Measurements from ENCODE around the gene ZBTB34.
A peak's percentile ranks its signal among the peaks of the same experiment; 100 is the strongest.
"Not testable (repeated sequence)": the region's sequence is repeated elsewhere in the genome, so short reads cannot be mapped to it uniquely, and the experiment has no call there.

The ZBTB34 gene

GRCh38 chr9:126860077-126860756, at the start of gene ZBTB34:
ZBTB34 (plus strand) TSS chr9:126860639; CDS start chr9:126879400, 18,761 bp downstream.
- no peaks in the 10 kb centered on the region for H3K9me3 ChIP-seq (ENCODE audit: low read length)
- no peak within 1 kb of the TSS for H3K9ac ChIP-seq (ENCODE audit: low read length)
- peaks cover 41% of the 10 kb centered on the region for H3K4me1 ChIP-seq (ENCODE audit: insufficient read depth, low read length)
- peaks cover 9% of the 10 kb centered on the region for H3K36me3 ChIP-seq (ENCODE audit: insufficient read depth, low read length)
- H3K27ac ChIP-seq (ENCODE audit: low read depth, low read length): peak within 1 kb of the TSS; percentile 74
- H3K4me3 ChIP-seq (ENCODE audit: low read depth in 1 of 2, low read length in 2 of 2): peak within 1 kb of the TSS; percentile 81 to 85
- H3K27me3 ChIP-seq (ENCODE audit: control insufficient read depth in 1 of 2, insufficient read depth in 2 of 2, low read length in 2 of 2): no peaks in the 10 kb centered on the region

GRCh38 chr9:126813072-126813471, 47.4 kb upstream of the ZBTB34 start:
- Histone ChIP-seq H3K9me3 (ENCODE audit: low read length) (no peaks in the 10 kb centered on the region), H3K4me3 (ENCODE audit: low read depth in 1 of 2, low read length in 2 of 2) (no peak overlapping the region), H3K9ac (ENCODE audit: low read length) (no peak overlapping the region), H3K27me3 (ENCODE audit: control insufficient read depth in 1 of 2, insufficient read depth in 2 of 2, low read length in 2 of 2) (no peaks in the 10 kb centered on the region), H3K4me1 (ENCODE audit: insufficient read depth, low read length) (no peaks in the 10 kb centered on the region), H3K36me3 (ENCODE audit: insufficient read depth, low read length) (peaks cover 22% of the 10 kb centered on the region), H3K27ac (ENCODE audit: low read depth, low read length) (no peak overlapping the region)

GRCh38 chr9:126814091-126814490, 46.3 kb upstream of the ZBTB34 start:
- Histone ChIP-seq H3K27me3 (ENCODE audit: control insufficient read depth in 1 of 2, insufficient read depth in 2 of 2, low read length in 2 of 2) (no peaks in the 10 kb centered on the region), H3K4me1 (ENCODE audit: insufficient read depth, low read length) (no peaks in the 10 kb centered on the region), H3K36me3 (ENCODE audit: insufficient read depth, low read length) (peaks cover 17% of the 10 kb centered on the region), H3K9me3 (ENCODE audit: low read length) (peaks cover 5% of the 10 kb centered on the region), H3K4me3 (ENCODE audit: low read depth in 1 of 2, low read length in 2 of 2) (no peak overlapping the region), H3K27ac (ENCODE audit: low read depth, low read length) (no peak overlapping the region), H3K9ac (ENCODE audit: low read length) (no peak overlapping the region)

- not testable (repeated sequence) for H3K4me3 ChIP-seq (ENCODE audit: low read depth in 1 of 2, low read length in 2 of 2); H3K36me3 ChIP-seq (ENCODE audit: insufficient read depth, low read length); H3K27me3 ChIP-seq (ENCODE audit: control insufficient read depth in 1 of 2, insufficient read depth in 2 of 2, low read length in 2 of 2); H3K9ac ChIP-seq (ENCODE audit: low read length); H3K4me1 ChIP-seq (ENCODE audit: insufficient read depth, low read length); H3K27ac ChIP-seq (ENCODE audit: low read depth, low read length); H3K9me3 ChIP-seq (ENCODE audit: low read length)
These were observed 42.8 kb upstream of the ZBTB34 start for GRCh38 chr9:126817615-126818014.

GRCh38 chr9:126818482-126818881, 42.0 kb upstream of the ZBTB34 start:
- no peak overlapping the region for H3K9ac ChIP-seq (ENCODE audit: low read length)
- H3K27me3 ChIP-seq (ENCODE audit: control insufficient read depth in 1 of 2, insufficient read depth in 2 of 2, low read length in 2 of 2): no peaks in the 10 kb centered on the region
- peaks cover 4% of the 10 kb centered on the region for H3K4me1 ChIP-seq (ENCODE audit: insufficient read depth, low read length)
- no peaks in the 10 kb centered on the region for H3K36me3 ChIP-seq (ENCODE audit: insufficient read depth, low read length)
- H3K4me3 ChIP-seq (ENCODE audit: low read depth in 1 of 2, low read length in 2 of 2): no peak overlapping the region
- no peak overlapping the region for H3K27ac ChIP-seq (ENCODE audit: low read depth, low read length)
- H3K9me3 ChIP-seq (ENCODE audit: low read length): peaks cover 5% of the 10 kb centered on the region

GRCh38 chr9:126819482-126819881, 41.0 kb upstream of the ZBTB34 start:
- H3K4me3 ChIP-seq (ENCODE audit: low read depth in 1 of 2, low read length in 2 of 2): no peak overlapping the region
- H3K4me1 ChIP-seq (ENCODE audit: insufficient read depth, low read length): peaks cover 4% of the 10 kb centered on the region
- H3K27me3 ChIP-seq (ENCODE audit: control insufficient read depth in 1 of 2, insufficient read depth in 2 of 2, low read length in 2 of 2): no peaks in the 10 kb centered on the region
- H3K9ac ChIP-seq (ENCODE audit: low read length): no peak overlapping the region
- peaks cover 5% of the 10 kb centered on the region for H3K9me3 ChIP-seq (ENCODE audit: low read length)
- no peak overlapping the region for H3K27ac ChIP-seq (ENCODE audit: low read depth, low read length)
- H3K36me3 ChIP-seq (ENCODE audit: insufficient read depth, low read length): no peaks in the 10 kb centered on the region

GRCh38 chr9:126822278-126822677, 38.2 kb upstream of the ZBTB34 start:
- peaks cover 5% of the 10 kb centered on the region for H3K9me3 ChIP-seq (ENCODE audit: low read length)
- H3K36me3 ChIP-seq (ENCODE audit: insufficient read depth, low read length): no peaks in the 10 kb centered on the region
- H3K9ac ChIP-seq (ENCODE audit: low read length): no peak overlapping the region
- H3K4me3 ChIP-seq (ENCODE audit: low read depth in 1 of 2, low read length in 2 of 2): no peak overlapping the region
- peaks cover 4% of the 10 kb centered on the region for H3K4me1 ChIP-seq (ENCODE audit: insufficient read depth, low read length)
- no peak overlapping the region for H3K27ac ChIP-seq (ENCODE audit: low read depth, low read length)
- no peaks in the 10 kb centered on the region for H3K27me3 ChIP-seq (ENCODE audit: control insufficient read depth in 1 of 2, insufficient read depth in 2 of 2, low read length in 2 of 2)

- no peaks in the 10 kb centered on the region for H3K27me3 ChIP-seq (ENCODE audit: control insufficient read depth in 1 of 2, insufficient read depth in 2 of 2, low read length in 2 of 2)
- no peak overlapping the region for H3K9ac ChIP-seq (ENCODE audit: low read length)
- peaks cover 5% of the 10 kb centered on the region for H3K9me3 ChIP-seq (ENCODE audit: low read length)
- no peak overlapping the region for H3K27ac ChIP-seq (ENCODE audit: low read depth, low read length)
- no peaks in the 10 kb centered on the region for H3K36me3 ChIP-seq (ENCODE audit: insufficient read depth, low read length)
- no peak overlapping the region for H3K4me3 ChIP-seq (ENCODE audit: low read depth in 1 of 2, low read length in 2 of 2)
- H3K4me1 ChIP-seq (ENCODE audit: insufficient read depth, low read length): peaks cover 4% of the 10 kb centered on the region
These were observed 37.6 kb upstream of the ZBTB34 start for GRCh38 chr9:126822873-126823272.

GRCh38 chr9:126824052-126824451, 36.4 kb upstream of the ZBTB34 start:
- not testable (repeated sequence) for H3K4me1 ChIP-seq (ENCODE audit: insufficient read depth, low read length); H3K36me3 ChIP-seq (ENCODE audit: insufficient read depth, low read length); H3K9ac ChIP-seq (ENCODE audit: low read length); H3K4me3 ChIP-seq (ENCODE audit: low read depth in 1 of 2, low read length in 2 of 2); H3K9me3 ChIP-seq (ENCODE audit: low read length); H3K27me3 ChIP-seq (ENCODE audit: control insufficient read depth in 1 of 2, insufficient read depth in 2 of 2, low read length in 2 of 2); H3K27ac ChIP-seq (ENCODE audit: low read depth, low read length)

- peaks cover 2% of the 10 kb centered on the region for H3K36me3 ChIP-seq (ENCODE audit: insufficient read depth, low read length)
- no peaks in the 10 kb centered on the region for H3K27me3 ChIP-seq (ENCODE audit: control insufficient read depth in 1 of 2, insufficient read depth in 2 of 2, low read length in 2 of 2)
- no peak overlapping the region for H3K9ac ChIP-seq (ENCODE audit: low read length)
- H3K4me3 ChIP-seq (ENCODE audit: low read depth in 1 of 2, low read length in 2 of 2): no peak overlapping the region
- peaks cover 3% of the 10 kb centered on the region for H3K4me1 ChIP-seq (ENCODE audit: insufficient read depth, low read length)
- no peaks in the 10 kb centered on the region for H3K9me3 ChIP-seq (ENCODE audit: low read length)
- no peak overlapping the region for H3K27ac ChIP-seq (ENCODE audit: low read depth, low read length)
These were observed 33.2 kb upstream of the ZBTB34 start for GRCh38 chr9:126827227-126827626.

GRCh38 chr9:126829035-126829434, 31.4 kb upstream of the ZBTB34 start:
- Histone ChIP-seq H3K4me1 (ENCODE audit: insufficient read depth, low read length) (no peaks in the 10 kb centered on the region), H3K27ac (ENCODE audit: low read depth, low read length) (no peak overlapping the region), H3K9me3 (ENCODE audit: low read length) (no peaks in the 10 kb centered on the region), H3K4me3 (ENCODE audit: low read depth in 1 of 2, low read length in 2 of 2) (no peak overlapping the region), H3K36me3 (ENCODE audit: insufficient read depth, low read length) (peaks cover 20% of the 10 kb centered on the region), H3K27me3 (ENCODE audit: control insufficient read depth in 1 of 2, insufficient read depth in 2 of 2, low read length in 2 of 2) (no peaks in the 10 kb centered on the region), H3K9ac (ENCODE audit: low read length) (no peak overlapping the region)

- Histone ChIP-seq H3K27ac (ENCODE audit: low read depth, low read length) (no peak overlapping the region), H3K36me3 (ENCODE audit: insufficient read depth, low read length) (peaks cover 22% of the 10 kb centered on the region), H3K4me1 (ENCODE audit: insufficient read depth, low read length) (no peaks in the 10 kb centered on the region), H3K27me3 (ENCODE audit: control insufficient read depth in 1 of 2, insufficient read depth in 2 of 2, low read length in 2 of 2) (no peaks in the 10 kb centered on the region), H3K9ac (ENCODE audit: low read length) (no peak overlapping the region), H3K4me3 (ENCODE audit: low read depth in 1 of 2, low read length in 2 of 2) (no peak overlapping the region), H3K9me3 (ENCODE audit: low read length) (no peaks in the 10 kb centered on the region)
These were observed 29.6 kb upstream of the ZBTB34 start for GRCh38 chr9:126830827-126831226.
